H1 (cell line): ENCODE results near the gene PEX5L. TPM values are rescaled to one million over a fixed set of nuclear protein-coding genes. Genes with fewer than 3 reads are reported as not detected.

Source experiments
- CTCF ChIA-PET: fragments of 300-600 bp; sonication (Branson Sonifier 250); formaldehyde crosslinking; loops from one replicate; lab custom pipeline; 2021; ENCODE audit not compliant: partially characterized antibody; lab: Charles Lee
- POLR2A ChIA-PET: fragments of 300-600 bp; sonication (Branson Sonifier 250); formaldehyde crosslinking; loops from one replicate; lab custom pipeline; 2021; ENCODE audit warnings: inconsistent platforms; ENCODE audit not compliant: partially characterized antibody; lab: Charles Lee
- DNase-seq, 2 experiments: peaks; one replicate each; pipeline versions ENCODE4 v3.0.0 to v3.0.0-alpha.2; 2010 to 2022; ENCODE audit warnings: low spot score in 2 of 2, low read depth in 1 of 2, mixed read lengths in 1 of 2
- FAIRE-seq: peaks from 2 replicates; lab custom pipeline; 2011; peaks lifted over from hg19 to GRCh38; lab: Jason Lieb, UNC
- H2AFZ ChIP-seq: 2 replicates; pipeline ENCODE4 v1.8.1; 2012; ENCODE audit warnings: low read length, inconsistent platforms
- H2AK5ac ChIP-seq: 2 replicates; pipeline ENCODE4 v1.6.1; 2013; ENCODE audit warnings: low read depth, low read length
- H2BK120ac ChIP-seq: replicated peaks from 2 replicates; pipeline ENCODE3; 2013; ENCODE audit warnings: low read depth, low read length, inconsistent platforms
- H2BK12ac ChIP-seq: 2 replicates; pipeline ENCODE4 v1.6.1; 2013; ENCODE audit warnings: low read depth, low read length
- H2BK15ac ChIP-seq: 2 replicates; pipeline ENCODE4 v1.6.1; 2013; ENCODE audit warnings: low read length
- H2BK20ac ChIP-seq: 2 replicates; pipeline ENCODE4 v1.6.1; 2013; ENCODE audit warnings: low read length
- H2BK5ac ChIP-seq: 2 replicates; pipeline ENCODE4 v1.6.1; 2013; ENCODE audit warnings: low read depth, low read length
- H3K14ac ChIP-seq: 2 replicates; pipeline ENCODE4 v1.6.1; 2013; ENCODE audit warnings: inconsistent platforms; ENCODE audit not compliant: insufficient read length
- H3K18ac ChIP-seq: 2 replicates; pipeline ENCODE4 v1.6.1; 2013; ENCODE audit warnings: low read length; ENCODE audit errors: extremely low read depth
- H3K23ac ChIP-seq: 2 replicates; pipeline ENCODE4 v1.6.1; 2013; ENCODE audit warnings: inconsistent platforms; ENCODE audit not compliant: insufficient read length
- H3K23me2 ChIP-seq: 2 replicates; pipeline ENCODE4 v1.6.1; 2013; ENCODE audit warnings: low read depth, low read length
- H3K27ac ChIP-seq: 2 replicates; pipeline ENCODE4 v1.6.1; 2011; ENCODE audit warnings: low read depth, low read length, inconsistent platforms
- H3K27me3 ChIP-seq, 4 experiments: replicated peaks in 1 of 4; 1 replicate in 1 of 4; 2 replicates in 3 of 4; pipeline versions ENCODE4 v1.6.1 to v1.8.1; 2011 to 2013; ENCODE audit warnings: low read length in 3 of 4, mild to moderate bottlenecking in 3 of 4, inconsistent platforms in 2 of 4, mixed read lengths in 2 of 4, moderate library complexity in 1 of 4; ENCODE audit not compliant: control insufficient read depth in 3 of 4, insufficient read depth in 3 of 4; ENCODE audit errors: extremely low read depth in 1 of 4
- H3K36me3 ChIP-seq, 4 experiments: 2 replicates each; pipeline versions ENCODE4 v1.6.1 to v1.8.1; 2011 to 2013; ENCODE audit warnings: mild to moderate bottlenecking in 4 of 4, low read length in 3 of 4, moderate library complexity in 2 of 4, control low read depth in 1 of 4, inconsistent platforms in 1 of 4; ENCODE audit not compliant: insufficient read depth in 4 of 4, control insufficient read depth in 2 of 4
- H3K4ac ChIP-seq: replicated peaks from 2 replicates; pipeline ENCODE3; 2013; ENCODE audit warnings: low read length, low read depth, mixed read lengths, inconsistent platforms; ENCODE audit not compliant: insufficient read length
- H3K4me1 ChIP-seq, 4 experiments: replicated peaks in 1 of 4; 1 replicate in 1 of 4; 2 replicates in 3 of 4; pipeline versions ENCODE4 v1.6.1 to v1.8.1; 2011 to 2013; ENCODE audit warnings: low read length in 3 of 4, inconsistent platforms in 2 of 4, mixed read lengths in 1 of 4; ENCODE audit not compliant: insufficient read depth in 4 of 4, control insufficient read depth in 3 of 4
- H3K4me2 ChIP-seq, 2 experiments: 2 replicates each; pipeline versions ENCODE4 v1.6.1 to v1.8.1; 2011 to 2013; ENCODE audit warnings: low read depth in 2 of 2, low read length in 2 of 2, control low read depth in 1 of 2, inconsistent platforms in 1 of 2, mild to moderate bottlenecking in 1 of 2; ENCODE audit not compliant: insufficient read depth in 1 of 2
- H3K4me3 ChIP-seq, 4 experiments: fragments of 200-600, 300-600 bp in 1 of 4; sonication (generic), shearing (Covaris generic), sonication (Bioruptor Twin) in 1 of 4; 2 replicates each; pipeline versions ENCODE4 v1.5.1 to v1.8.1; 2011 to 2016; ENCODE audit warnings: low read length in 4 of 4, low read depth in 3 of 4, control low read depth in 2 of 4, inconsistent platforms in 2 of 4, mild to moderate bottlenecking in 2 of 4, mixed read lengths in 1 of 4, moderate library complexity in 1 of 4; ENCODE audit not compliant: insufficient read depth in 2 of 4; ENCODE audit errors: extremely low read depth in 1 of 4
- H3K56ac ChIP-seq: replicated peaks from 2 replicates; pipeline ENCODE3; 2013; ENCODE audit warnings: low read depth, mild to moderate bottlenecking, mixed read lengths, low read length, inconsistent platforms; ENCODE audit not compliant: insufficient read length
- H3K79me1 ChIP-seq: 2 replicates; pipeline ENCODE4 v1.6.1; 2013; ENCODE audit warnings: low read depth, low read length, control low read depth
- H3K79me2 ChIP-seq, 2 experiments: 2 replicates each; pipeline versions ENCODE4 v1.6.1 to v1.8.1; 2012 to 2013; ENCODE audit warnings: low read length in 2 of 2, mild to moderate bottlenecking in 2 of 2, inconsistent platforms in 1 of 2; ENCODE audit not compliant: insufficient read depth in 2 of 2, control insufficient read depth in 1 of 2
- H3K9ac ChIP-seq, 4 experiments: replicated peaks in 1 of 4; 1 replicate in 1 of 4; 2 replicates in 3 of 4; pipeline versions ENCODE4 v1.6.1 to v1.8.1; 2011 to 2013; ENCODE audit warnings: low read depth in 3 of 4, low read length in 3 of 4, control low read depth in 2 of 4, mild to moderate bottlenecking in 2 of 4, moderate library complexity in 2 of 4, inconsistent platforms in 1 of 4; ENCODE audit errors: extremely low read depth in 1 of 4
- H3K9me3 ChIP-seq, 2 experiments: 2 replicates each; pipeline versions ENCODE4 v1.6.1 to v1.8.1; 2012 to 2013; ENCODE audit warnings: mild to moderate bottlenecking in 2 of 2, moderate library complexity in 2 of 2, control low read depth in 1 of 2, inconsistent platforms in 1 of 2, low read depth in 1 of 2, low read length in 1 of 2, mixed read lengths in 1 of 2; ENCODE audit not compliant: insufficient read depth in 2 of 2
- H4K20me1 ChIP-seq, 2 experiments: replicated peaks in 1 of 2; 2 replicates each; pipeline versions ENCODE3 to v1.8.1; 2011 to 2013; ENCODE audit warnings: inconsistent platforms in 2 of 2, low read length in 2 of 2, mild to moderate bottlenecking in 1 of 2; ENCODE audit not compliant: insufficient read depth in 2 of 2, control insufficient read depth in 1 of 2
- H4K5ac ChIP-seq: 2 replicates; pipeline ENCODE4 v1.6.1; 2013; ENCODE audit warnings: low read length, low read depth, mixed read lengths, inconsistent platforms; ENCODE audit not compliant: insufficient read length
- H4K8ac ChIP-seq: 2 replicates; pipeline ENCODE4 v1.8.0; 2013; ENCODE audit warnings: mild to moderate bottlenecking, moderate library complexity, low read length, inconsistent platforms; ENCODE audit not compliant: insufficient read depth; ENCODE audit errors: extremely low read depth
- H4K91ac ChIP-seq: replicated peaks from 2 replicates; pipeline ENCODE3; 2013; ENCODE audit warnings: low read length, mixed read lengths, inconsistent platforms; ENCODE audit not compliant: insufficient read length
- CHD1 ChIP-seq: IDR thresholded peaks from 2 replicates; pipeline ENCODE4 v1.6.1; 2012; ENCODE audit warnings: low read depth, low read length, improper control_type of control experiment
- WGBS, 2 experiments: shearing (Covaris generic) in 1 of 2; methylation state at CpG; one replicate each; pipeline versions ENCODE4 v1.1.6 to v1.1.7; 2013 to 2015; ENCODE audit warnings: low lambda C conversion rate in 2 of 2, mixed read lengths in 2 of 2, inconsistent platforms in 1 of 2, low coverage in 1 of 2, missing lambda C conversion rate in 1 of 2; ENCODE audit not compliant: insufficient replicate concordance in 2 of 2, insufficient coverage in 1 of 2, insufficient read length in 1 of 2; ENCODE audit errors: extremely low coverage in 1 of 2, missing lambda C conversion rate in 1 of 2; 5-methylcytosine and 5-hydroxymethylcytosine counted together
- polyA plus RNA-seq, 7 experiments: library from polyadenylated mRNA; depleted of rRNA in 3 of 7; stranded (reverse) in 5 of 7; unstranded in 2 of 7; fragments of >200 nt in 5 of 7; fragments of 200-250 nt in 2 of 7; gene quantifications; 1 replicate in 5 of 7; 2 replicates in 1 of 7; 4 replicates in 1 of 7; pipeline versions ENCODE4 v1.2.1 to v1.2.3, GENCODE V29; 2011 to 2013; ENCODE audit warnings: missing spikeins in 2 of 7, mixed read lengths in 2 of 7
- total RNA-seq: library from RNA; stranded (reverse); fragmentation: NEBNext Ultra II Directional; extraction: Animal tissue kit (Norgen Biotek cat#: 25700); gene quantifications from 2 replicates; pipeline ENCODE4 v1.2.1, GENCODE V29; 2021

PEX5L gene
- total and polyA plus RNA-seq, 2 of the 8 experiments (the other 6 are each of a cell fraction or from before 2014, with no cell fraction given) = 0.80 to 4.2 TPM

GRCh38 chr3:179806177-179806576 is 230.6 kb downstream of the PEX5L start:
- Histone ChIP-seq H2BK20ac (no peak overlapping the region), H2BK15ac (no peak overlapping the region), H3K79me1 (no peaks in the 10 kb centered on the region), H2BK5ac (no peak overlapping the region), H3K4me1 (no peaks in the 10 kb centered on the region), H2BK12ac (no peak overlapping the region), H3K23me2 (no peaks in the 10 kb centered on the region), H3K4me3 (no peak overlapping the region), H4K5ac (no peak overlapping the region), H2BK120ac (no peak overlapping the region), H2AFZ (no peak overlapping the region), H3K9me3 (no peaks in the 10 kb centered on the region), H3K36me3 (no peaks in the 10 kb centered on the region), H3K18ac (no peak overlapping the region), H4K8ac (no peak overlapping the region), H3K27ac (no peak overlapping the region), H3K79me2 (no peaks in the 10 kb centered on the region), H3K23ac (no peak overlapping the region), H3K4me2 (no peak overlapping the region), H3K9ac (no peak overlapping the region), H4K20me1 (no peaks in the 10 kb centered on the region), H3K27me3 (no peaks in the 10 kb centered on the region), H3K4ac (no peak overlapping the region), H4K91ac (no peak overlapping the region), H3K56ac (no peak overlapping the region), H2AK5ac (no peak overlapping the region), H3K14ac (no peak overlapping the region)
- ChIA-PET CTCF (no interaction called here), POLR2A (interaction anchor here (0.9 kb wide), 1 partner anchor 10 kb away, joined by 3 read pairs; no protein-coding TSS in a partner anchor)
- FAIRE-seq = no peak
- WGBS, 2 experiments = 91% methylated on average over 5 of the region's 5 CpGs; no CpG with 5 or more reads in 1 of the 2 experiments
- TF ChIP-seq CHD1 = no peak
- DNase-seq = no peak
